ENCODE results near the gene TMEM38B. TPM values are rescaled to one million over a fixed set of nuclear protein-coding genes. Genes with fewer than 3 reads are reported as not detected.

Gene TMEM38B
- polyA plus RNA-seq, 3 donors = 4.5 to 14.8 (median 12.2) TPM

- H3K36me3 ChIP-seq (replicated peaks in 1 of 2; ENCODE audit: control insufficient read depth in 1 of 2, insufficient read depth in 2 of 2, low read length in 2 of 2) = no peaks in the 10 kb centered on the region
- H3K27ac Mint-ChIP-seq = no peak overlapping the region
- H3K9ac ChIP-seq (ENCODE audit: insufficient read depth, low read length, poor library complexity, severe bottlenecking) = no peak overlapping the region
- H3K36me3 Mint-ChIP-seq = no peaks in the 10 kb centered on the region
- peaks cover 0 to 3% (median 0%) of the 10 kb centered on the region in 7 donors for H3K9me3 Mint-ChIP-seq
- no peak for DNase-seq
- intact Hi-C loops (cut with micrococcal nuclease) = no loop called here
- peaks cover 0 to 1% (median 0%) of the 10 kb centered on the region in 3 donors for H3K27me3 Mint-ChIP-seq (ENCODE audit: low read depth in 3 of 3)
- no peak overlapping the region for H3K4me2 ChIP-seq (replicated peaks; ENCODE audit: extremely low read depth, low read length, poor library complexity, severe bottlenecking)
- no peak overlapping the region for H2AFZ ChIP-seq (ENCODE audit: insufficient read depth, low read depth, low read length, poor library complexity, severe bottlenecking)
- no peak overlapping the region for H3K4me3 ChIP-seq (replicated peaks in 1 of 3; ENCODE audit: low read depth in 2 of 3, low read length in 3 of 3)
- WGBS (ENCODE audit: insufficient coverage) = no CpG with 5 or more reads among the region's 3 CpGs
- no peaks in the 10 kb centered on the region for H3K9me3 ChIP-seq (replicated peaks in 1 of 2; ENCODE audit: control insufficient read depth in 1 of 2, insufficient read depth in 1 of 2, low read length in 2 of 2)
- no peak overlapping the region for H3K27ac ChIP-seq (ENCODE audit: low read depth in 1 of 2, low read length in 2 of 2)
- no peaks in the 10 kb centered on the region for H4K20me1 ChIP-seq (ENCODE audit: insufficient read depth, low read length)
- H3K4me3 Mint-ChIP-seq = no peak overlapping the region
- TF ChIP-seq, protein P1, sequence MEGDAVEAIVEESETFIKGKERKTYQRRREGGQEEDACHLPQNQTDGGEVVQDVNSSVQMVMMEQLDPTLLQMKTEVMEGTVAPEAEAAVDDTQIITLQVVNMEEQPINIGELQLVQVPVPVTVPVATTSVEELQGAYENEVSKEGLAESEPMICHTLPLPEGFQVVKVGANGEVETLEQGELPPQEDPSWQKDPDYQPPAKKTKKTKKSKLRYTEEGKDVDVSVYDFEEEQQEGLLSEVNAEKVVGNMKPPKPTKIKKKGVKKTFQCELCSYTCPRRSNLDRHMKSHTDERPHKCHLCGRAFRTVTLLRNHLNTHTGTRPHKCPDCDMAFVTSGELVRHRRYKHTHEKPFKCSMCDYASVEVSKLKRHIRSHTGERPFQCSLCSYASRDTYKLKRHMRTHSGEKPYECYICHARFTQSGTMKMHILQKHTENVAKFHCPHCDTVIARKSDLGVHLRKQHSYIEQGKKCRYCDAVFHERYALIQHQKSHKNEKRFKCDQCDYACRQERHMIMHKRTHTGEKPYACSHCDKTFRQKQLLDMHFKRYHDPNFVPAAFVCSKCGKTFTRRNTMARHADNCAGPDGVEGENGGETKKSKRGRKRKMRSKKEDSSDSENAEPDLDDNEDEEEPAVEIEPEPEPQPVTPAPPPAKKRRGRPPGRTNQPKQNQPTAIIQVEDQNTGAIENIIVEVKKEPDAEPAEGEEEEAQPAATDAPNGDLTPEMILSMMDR (IDR thresholded peaks at IDR 0.05) = no peak
- peaks cover 7% of the 10 kb centered on the region in 2 donors for H3K4me1 ChIP-seq (ENCODE audit: control insufficient read depth in 1 of 2, insufficient read depth in 2 of 2, low read length in 2 of 2)
- peaks cover 20% of the 10 kb centered on the region for H3K4me1 Mint-ChIP-seq
- H3K27me3 ChIP-seq (ENCODE audit: control insufficient read depth in 2 of 2, insufficient read depth in 2 of 2, low read length in 2 of 2) = no peaks in the 10 kb centered on the region
- H3K79me2 ChIP-seq (ENCODE audit: insufficient read depth, low read length) = no peaks in the 10 kb centered on the region
These were observed 24.0 kb upstream of the TMEM38B start for GRCh38 chr9:105670315-105670714.

- H3K27ac Mint-ChIP-seq = no peak overlapping the region
- H3K36me3 ChIP-seq (replicated peaks in 1 of 2; ENCODE audit: control insufficient read depth in 1 of 2, insufficient read depth in 2 of 2, low read length in 2 of 2) = no peaks in the 10 kb centered on the region
- H3K27me3 Mint-ChIP-seq (ENCODE audit: low read depth in 3 of 3) = peaks cover 0 to 1% (median 0%) of the 10 kb centered on the region in 3 donors
- no peaks in the 10 kb centered on the region for H3K9me3 ChIP-seq (replicated peaks in 1 of 2; ENCODE audit: control insufficient read depth in 1 of 2, insufficient read depth in 1 of 2, low read length in 2 of 2)
- intact Hi-C loops (cut with micrococcal nuclease) = no loop called here
- DNase-seq = no peak
- no peak overlapping the region for H3K4me3 ChIP-seq (replicated peaks in 1 of 3; ENCODE audit: low read depth in 2 of 3, low read length in 3 of 3)
- no peak overlapping the region for H3K4me2 ChIP-seq (replicated peaks; ENCODE audit: extremely low read depth, low read length, poor library complexity, severe bottlenecking)
- no peak overlapping the region for H3K9ac ChIP-seq (ENCODE audit: insufficient read depth, low read length, poor library complexity, severe bottlenecking)
- WGBS (ENCODE audit: insufficient coverage) = no CpG with 5 or more reads among the region's 3 CpGs
- H3K4me1 Mint-ChIP-seq = peaks cover 20% of the 10 kb centered on the region
- no peaks in the 10 kb centered on the region for H3K27me3 ChIP-seq (ENCODE audit: control insufficient read depth in 2 of 2, insufficient read depth in 2 of 2, low read length in 2 of 2)
- H3K4me1 ChIP-seq (ENCODE audit: control insufficient read depth in 1 of 2, insufficient read depth in 2 of 2, low read length in 2 of 2) = peaks cover 7% of the 10 kb centered on the region in 2 donors
- H3K79me2 ChIP-seq (ENCODE audit: insufficient read depth, low read length) = no peaks in the 10 kb centered on the region
- H3K4me3 Mint-ChIP-seq = no peak overlapping the region
- H4K20me1 ChIP-seq (ENCODE audit: insufficient read depth, low read length) = no peaks in the 10 kb centered on the region
- no peaks in the 10 kb centered on the region for H3K36me3 Mint-ChIP-seq
- H3K27ac ChIP-seq (ENCODE audit: low read depth in 1 of 2, low read length in 2 of 2) = no peak overlapping the region
- H3K9me3 Mint-ChIP-seq = peaks cover 0 to 3% (median 0%) of the 10 kb centered on the region in 7 donors
- TF ChIP-seq, protein P1 (IDR thresholded peaks at IDR 0.05) = no peak
- H2AFZ ChIP-seq (ENCODE audit: insufficient read depth, low read depth, low read length, poor library complexity, severe bottlenecking) = no peak overlapping the region
These were observed 23.6 kb upstream of the TMEM38B start for GRCh38 chr9:105670775-105671174.
